HG03135 (cell line): ENCODE measurements around the gene PLEKHD1.
"Not testable (repeated sequence)": the region's sequence is repeated elsewhere in the genome, so short reads cannot be mapped to it uniquely, and the experiment has no call there.

Experiments
- ATAC-seq: cut with Tn5 transposase; IDR thresholded peaks from one replicate; pipeline ENCODE4 v1.9.1; 2021; ENCODE audit warnings: mild to moderate bottlenecking, moderate library complexity; ENCODE audit not compliant: unreplicated experiment

PLEKHD1 gene

DNA sequence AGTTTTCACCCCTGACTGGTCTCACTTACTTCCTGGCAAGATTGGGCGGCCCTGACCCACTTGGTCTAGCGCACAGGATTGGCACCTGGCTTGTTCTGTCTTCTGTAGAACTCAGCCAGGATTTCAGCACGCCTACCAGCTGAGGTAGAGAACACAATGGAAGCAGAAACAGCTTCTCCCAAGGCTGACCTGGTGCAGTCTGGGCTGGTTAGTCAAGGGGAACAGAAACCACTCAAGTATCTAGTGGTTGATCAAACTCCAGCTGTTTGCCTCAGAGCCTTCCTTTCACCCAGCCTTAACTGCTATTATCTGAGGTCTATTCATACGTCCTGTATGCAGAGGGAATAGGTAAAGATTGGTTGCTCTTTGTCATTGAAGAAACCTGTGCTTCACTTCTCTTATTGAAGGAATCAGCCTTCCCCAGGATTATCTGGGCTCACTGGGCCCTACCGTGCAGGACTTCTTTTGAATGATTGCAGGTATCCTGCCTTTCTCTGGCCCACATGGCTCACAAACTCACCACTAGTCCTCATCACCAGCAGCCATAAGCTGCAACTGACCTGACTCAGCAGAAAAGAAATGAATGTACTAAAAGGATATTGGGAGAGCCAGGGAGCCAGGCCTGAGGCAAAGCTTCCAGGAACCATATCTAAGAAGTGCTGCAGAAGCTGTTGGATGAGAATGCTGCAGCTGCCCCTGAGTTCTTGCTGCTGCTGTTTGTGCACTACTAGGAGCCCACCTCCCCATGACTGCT, 2.5 kb upstream of the PLEKHD1 start:
- ATAC-seq, result peak; percentile 91

- no peak for ATAC-seq
These were observed 624 bp upstream of the PLEKHD1 start for GRCh38 chr14:69483765-69484443.

DNA sequence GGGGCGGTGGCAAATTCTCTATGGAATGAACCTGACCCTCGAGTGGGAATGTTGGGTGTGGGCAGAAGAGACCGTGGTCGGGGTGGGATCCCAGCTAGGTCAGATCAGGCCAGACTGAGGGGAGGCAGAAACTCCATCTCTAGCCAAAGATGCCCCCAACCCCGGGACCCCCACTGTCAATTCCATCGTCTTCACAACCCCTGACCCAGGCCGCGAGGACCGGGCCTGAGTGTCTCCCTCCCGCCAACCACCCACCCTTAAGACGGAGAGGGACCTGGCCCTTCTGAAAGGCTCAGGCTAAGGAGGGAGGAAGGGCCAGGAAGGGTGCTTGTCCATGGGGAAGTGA, 760 bp downstream of the PLEKHD1 start:
- ATAC-seq, result no peak

DNA sequence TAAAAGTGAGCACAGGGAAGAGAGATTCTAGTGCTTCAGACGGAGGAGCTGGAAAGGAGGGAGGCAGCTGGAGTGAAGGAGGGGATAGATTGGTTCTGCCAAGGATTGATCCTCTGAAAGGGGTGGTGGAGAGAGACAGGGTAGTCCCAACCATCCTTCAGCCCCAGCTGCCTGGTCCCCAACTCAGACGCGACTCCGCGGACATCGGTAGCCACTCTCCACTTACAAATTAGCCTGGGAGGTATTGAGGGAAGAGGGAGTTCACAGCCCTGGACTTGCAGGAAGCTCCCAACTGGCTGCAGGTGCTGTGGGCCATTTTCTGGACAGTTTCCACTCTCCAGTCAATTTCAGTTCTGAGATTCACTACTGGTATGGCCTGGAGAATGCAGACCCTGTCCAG, 1.2 kb downstream of the PLEKHD1 start:
- ATAC-seq, result no peak

GRCh38 chr14:69487226-69487625, 2.7 kb downstream of the PLEKHD1 start:
- ATAC-seq, result no peak

- ATAC-seq, result no peak
These were observed 3.2 kb downstream of the PLEKHD1 start for GRCh38 chr14:69487771-69488170.

DNA sequence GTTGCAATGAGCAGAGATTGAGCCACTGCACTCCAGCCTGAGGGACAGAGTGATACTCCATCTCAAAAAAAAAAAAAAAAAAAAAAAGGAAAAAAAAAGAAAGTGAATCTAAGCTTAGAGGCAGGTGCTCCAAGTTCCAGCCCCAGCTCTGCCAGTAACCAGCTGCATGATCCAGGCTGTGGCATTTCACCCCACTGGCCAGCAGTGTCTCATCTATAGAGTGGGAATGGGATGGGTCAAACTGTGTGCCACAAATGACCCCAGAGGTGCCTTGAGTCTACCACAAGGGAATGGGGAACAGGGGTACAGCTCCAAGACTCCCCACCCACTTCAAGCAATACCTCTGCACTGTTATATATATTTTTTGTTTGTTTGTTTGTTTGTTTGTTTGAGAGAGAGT, 5.0 kb downstream of the PLEKHD1 start:
- no peak for ATAC-seq

GRCh38 chr14:69490219-69490918, 5.8 kb downstream of the PLEKHD1 start:
- no peak for ATAC-seq

DNA sequence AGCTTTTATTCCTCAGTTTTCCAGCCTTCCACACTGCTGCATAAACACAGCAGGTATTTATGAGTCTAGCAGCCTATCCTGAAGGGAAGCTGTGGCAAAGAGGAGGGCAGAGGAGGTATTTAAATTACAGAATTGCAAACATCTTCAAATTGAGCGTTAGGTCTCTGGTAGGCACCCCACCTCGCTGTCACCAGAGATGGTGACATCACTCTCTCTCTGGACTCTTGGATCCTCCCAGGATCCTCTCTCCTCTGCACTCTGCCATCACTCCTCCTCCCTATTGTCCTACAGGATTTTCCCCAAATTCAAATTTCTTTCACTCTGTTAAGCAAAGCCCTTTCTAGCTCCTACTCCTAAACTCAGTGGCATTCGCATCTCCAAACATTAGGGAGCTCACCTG, 6.7 kb downstream of the PLEKHD1 start:
- no peak for ATAC-seq

DNA sequence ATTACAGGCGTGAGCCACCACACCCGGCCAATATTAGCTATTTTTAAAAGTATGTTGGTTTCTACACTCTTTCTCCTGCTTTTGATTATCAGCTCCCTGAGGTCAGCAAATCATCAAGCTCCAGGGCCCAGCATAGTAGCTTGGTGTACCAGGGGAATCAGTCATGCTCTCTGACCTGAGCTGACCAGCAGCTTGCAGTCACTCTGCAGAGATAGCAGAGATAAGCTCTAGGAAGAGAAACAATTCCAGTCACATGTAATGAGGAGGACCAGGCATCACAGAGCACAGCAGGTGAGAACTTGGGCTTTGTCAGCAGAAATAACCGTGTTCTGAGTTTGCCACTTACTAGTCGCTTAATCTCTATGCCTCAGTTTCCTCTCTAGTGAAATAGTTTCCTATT, 8.5 kb downstream of the PLEKHD1 start:
- ATAC-seq, result no peak

GRCh38 chr14:69493791-69494190, 9.3 kb downstream of the PLEKHD1 start:
- no peak for ATAC-seq

DNA sequence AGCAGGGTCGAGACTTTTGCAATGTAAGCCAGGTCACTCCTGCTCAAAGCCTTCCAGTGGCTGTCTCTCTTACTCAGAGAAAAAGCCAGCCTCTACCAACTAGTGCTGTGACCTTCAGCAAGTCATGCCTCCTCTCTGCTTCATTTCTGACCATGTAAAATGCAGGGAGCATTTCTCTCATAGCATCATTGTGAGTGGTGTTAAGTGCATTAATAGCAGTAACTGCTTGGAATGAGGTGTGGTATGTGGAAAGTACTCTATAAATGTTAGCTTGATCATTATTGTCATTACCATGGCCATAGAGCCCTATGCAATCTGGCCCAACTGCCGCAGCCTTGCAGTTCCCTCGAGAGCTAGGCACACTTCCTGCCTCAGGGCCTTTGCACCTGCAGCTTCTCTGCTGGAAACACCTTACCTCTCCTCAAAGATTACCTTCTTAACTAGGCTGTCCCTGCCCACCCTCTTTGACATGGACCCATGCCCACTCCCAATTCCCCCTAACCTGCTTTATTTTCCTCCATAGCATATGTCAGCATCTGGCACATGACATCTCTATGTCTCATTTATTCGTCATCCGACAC, 10.9 kb downstream of the PLEKHD1 start:
- ATAC-seq, result no peak

GRCh38 chr14:69497866-69498265, 13.3 kb downstream of the PLEKHD1 start:
- not testable (repeated sequence) for ATAC-seq

- ATAC-seq, result not testable (repeated sequence)
These were observed 13.8 kb downstream of the PLEKHD1 start for GRCh38 chr14:69498286-69498685.

GRCh38 chr14:69499436-69499835, 14.9 kb downstream of the PLEKHD1 start:
- ATAC-seq, result no peak

DNA sequence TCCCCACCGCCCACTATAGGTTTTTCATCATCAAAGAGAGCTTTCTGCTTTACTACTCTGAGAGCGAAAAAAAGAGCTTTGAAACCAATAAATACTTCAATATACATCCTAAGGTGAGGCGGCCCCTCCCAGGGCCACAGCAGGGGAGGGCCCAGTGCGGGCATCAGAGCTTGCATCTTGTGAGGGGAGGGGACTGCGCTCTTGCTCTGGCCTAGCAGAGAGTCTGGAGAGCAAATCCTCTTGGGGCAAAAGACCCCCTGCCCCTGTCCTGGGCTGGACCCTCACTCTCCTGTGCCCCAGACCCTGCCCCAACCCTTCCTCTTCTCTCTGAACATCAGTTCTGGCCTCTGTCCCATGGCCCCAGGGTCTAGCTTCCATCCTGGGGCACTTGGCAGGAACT, 15.6 kb downstream of the PLEKHD1 start:
- no peak for ATAC-seq

GRCh38 chr14:69500736-69501135, 16.2 kb downstream of the PLEKHD1 start:
- ATAC-seq, result no peak

- ATAC-seq, result no peak
These were observed 16.9 kb downstream of the PLEKHD1 start for GRCh38 chr14:69501423-69501838.

DNA sequence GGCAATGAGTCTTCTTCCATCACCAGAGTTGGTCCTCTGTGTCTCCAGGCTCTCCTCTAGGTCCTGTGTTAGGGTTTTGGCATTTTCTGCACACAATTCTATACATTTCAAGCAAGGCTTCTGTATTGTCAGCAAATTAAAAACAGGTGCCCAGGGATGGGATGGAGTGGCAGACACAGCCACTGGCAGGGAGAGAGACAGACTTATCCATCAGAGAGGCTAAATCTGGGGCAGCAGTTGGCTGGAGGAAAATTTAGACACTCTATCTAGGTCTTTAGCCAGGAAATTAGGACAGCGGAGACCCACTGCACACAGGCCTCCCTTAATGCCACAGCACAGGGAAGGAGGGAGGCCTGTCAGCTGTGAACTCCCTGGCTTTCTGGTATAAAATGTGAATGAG, 20.2 kb downstream of the PLEKHD1 start:
- no peak for ATAC-seq

GRCh38 chr14:69505338-69506240, 21.1 kb downstream of the PLEKHD1 start:
- no peak for ATAC-seq

- no peak for ATAC-seq
These were observed 21.7 kb downstream of the PLEKHD1 start for GRCh38 chr14:69506241-69506595.
